AG04449 (cell line): Measurements from ENCODE around the gene WDFY3.

Experiments used
- CTCF ChIA-PET: fragments of 350-600 bp; formaldehyde crosslinking; extraction: SDS; loops from one replicate; lab custom pipeline; 2021; ENCODE audit warnings: antibody characterized with exemption; lab: Yijun Ruan, JAX
- POLR2A ChIA-PET: fragments of 400-600, 350-600 bp; formaldehyde crosslinking; extraction: SDS; loops from one replicate; lab custom pipeline; 2020; ENCODE audit warnings: antibody characterized with exemption, inconsistent platforms; lab: Yijun Ruan, JAX
- DNase-seq: peaks from one replicate; pipeline ENCODE4 v3.0.0-alpha.2; 2010; ENCODE audit warnings: low read depth, low spot score
- H3K4me3 ChIP-seq: 2 replicates; pipeline ENCODE4 v1.5.1; 2011; ENCODE audit warnings: low read depth, mild to moderate bottlenecking, control low read depth, low read length
- TF ChIP-seq, protein P1 (sequence below): IDR thresholded peaks from one replicate; pipeline ENCODE4 v1.5.1; 2011; ENCODE audit warnings: mild to moderate bottlenecking, moderate library complexity, low read length, control low read depth, inconsistent platforms; ENCODE audit not compliant: insufficient read depth; ENCODE audit errors: missing control alignments

The WDFY3 gene

DNA sequence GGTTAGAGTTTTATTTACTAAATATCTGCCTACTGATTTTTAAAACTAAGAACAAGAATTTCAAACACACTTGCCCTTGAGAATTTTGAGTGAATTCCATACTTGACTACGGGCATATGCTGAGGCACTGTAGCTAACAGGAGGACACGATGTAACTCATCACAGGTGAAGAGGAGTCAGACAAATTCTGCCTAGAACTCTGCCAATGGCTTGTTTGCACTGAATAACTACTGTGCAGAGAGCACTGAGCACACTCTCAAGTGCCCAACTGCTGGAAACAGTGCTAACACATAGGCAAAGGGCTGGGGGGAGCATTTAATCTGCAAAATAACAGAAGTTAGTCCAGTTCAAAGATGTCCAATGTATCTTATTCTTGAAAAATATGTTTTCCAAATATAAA lies 104.4 kb downstream of the WDFY3 start:
- POLR2A ChIA-PET: no interaction called here
- no peak overlapping the region for H3K4me3 ChIP-seq
- no peak for DNase-seq
- TF ChIP-seq, protein P1, sequence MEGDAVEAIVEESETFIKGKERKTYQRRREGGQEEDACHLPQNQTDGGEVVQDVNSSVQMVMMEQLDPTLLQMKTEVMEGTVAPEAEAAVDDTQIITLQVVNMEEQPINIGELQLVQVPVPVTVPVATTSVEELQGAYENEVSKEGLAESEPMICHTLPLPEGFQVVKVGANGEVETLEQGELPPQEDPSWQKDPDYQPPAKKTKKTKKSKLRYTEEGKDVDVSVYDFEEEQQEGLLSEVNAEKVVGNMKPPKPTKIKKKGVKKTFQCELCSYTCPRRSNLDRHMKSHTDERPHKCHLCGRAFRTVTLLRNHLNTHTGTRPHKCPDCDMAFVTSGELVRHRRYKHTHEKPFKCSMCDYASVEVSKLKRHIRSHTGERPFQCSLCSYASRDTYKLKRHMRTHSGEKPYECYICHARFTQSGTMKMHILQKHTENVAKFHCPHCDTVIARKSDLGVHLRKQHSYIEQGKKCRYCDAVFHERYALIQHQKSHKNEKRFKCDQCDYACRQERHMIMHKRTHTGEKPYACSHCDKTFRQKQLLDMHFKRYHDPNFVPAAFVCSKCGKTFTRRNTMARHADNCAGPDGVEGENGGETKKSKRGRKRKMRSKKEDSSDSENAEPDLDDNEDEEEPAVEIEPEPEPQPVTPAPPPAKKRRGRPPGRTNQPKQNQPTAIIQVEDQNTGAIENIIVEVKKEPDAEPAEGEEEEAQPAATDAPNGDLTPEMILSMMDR: no peak
- CTCF ChIA-PET: no interaction called here

DNA sequence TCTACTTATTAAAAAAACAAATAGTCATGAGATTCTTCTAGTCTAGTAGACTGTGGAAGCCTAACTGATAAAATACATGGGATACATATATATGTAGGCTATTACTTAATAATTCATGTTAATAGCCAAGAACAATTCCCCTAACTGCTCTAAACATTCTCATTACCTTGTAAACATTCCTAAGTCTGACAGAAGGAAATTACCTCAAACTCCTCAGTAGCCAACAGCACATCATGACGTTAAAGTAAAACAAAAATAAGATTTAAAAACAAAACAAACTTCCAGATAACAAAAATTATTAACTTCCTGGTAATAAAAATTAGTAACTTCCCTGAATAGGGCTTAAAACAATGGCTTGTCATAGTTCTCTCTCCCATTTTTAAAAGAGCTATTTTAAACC lies 109.2 kb downstream of the WDFY3 start:
- no peak for DNase-seq
- TF ChIP-seq, protein P1: no peak
- no peak overlapping the region for H3K4me3 ChIP-seq
- POLR2A ChIA-PET: no interaction called here
- CTCF ChIA-PET: interaction anchor here (0.9 kb wide), 1 partner anchor 9 kb away, joined by 3 read pairs; no protein-coding TSS in a partner anchor

DNA sequence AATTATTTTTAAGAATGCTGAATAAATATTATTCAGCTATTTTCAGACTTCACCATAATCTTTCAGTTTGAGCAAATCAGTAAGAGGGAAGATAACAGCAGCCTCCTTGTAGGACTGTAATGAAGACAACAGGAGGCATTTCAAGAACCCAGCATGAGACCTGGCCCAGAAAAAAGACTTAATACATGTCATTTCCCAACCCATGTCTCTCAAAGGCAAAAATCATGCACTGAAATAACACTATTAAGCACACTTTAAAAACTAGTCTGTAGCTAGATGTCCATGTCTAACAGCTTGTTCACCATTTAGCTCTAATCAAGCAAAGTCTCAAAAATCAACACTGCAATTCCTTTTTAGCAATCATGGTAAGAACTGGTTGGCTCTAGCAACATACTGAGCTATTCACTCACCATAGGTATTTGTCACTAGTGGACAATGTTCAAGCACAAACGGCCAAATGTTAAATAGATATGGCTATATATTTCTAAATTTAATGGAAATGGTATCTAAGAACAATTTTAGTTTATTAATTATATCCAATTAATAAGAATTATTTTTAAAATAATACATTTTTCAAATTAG lies 109.9 kb downstream of the WDFY3 start:
- TF ChIP-seq, protein P1: no peak
- no peak for DNase-seq
- CTCF ChIA-PET: interaction anchor here (1.3 kb wide), 1 partner anchor 20 kb away, joined by 3 read pairs; no protein-coding TSS in a partner anchor
- POLR2A ChIA-PET: no interaction called here
- no peak overlapping the region for H3K4me3 ChIP-seq

DNA sequence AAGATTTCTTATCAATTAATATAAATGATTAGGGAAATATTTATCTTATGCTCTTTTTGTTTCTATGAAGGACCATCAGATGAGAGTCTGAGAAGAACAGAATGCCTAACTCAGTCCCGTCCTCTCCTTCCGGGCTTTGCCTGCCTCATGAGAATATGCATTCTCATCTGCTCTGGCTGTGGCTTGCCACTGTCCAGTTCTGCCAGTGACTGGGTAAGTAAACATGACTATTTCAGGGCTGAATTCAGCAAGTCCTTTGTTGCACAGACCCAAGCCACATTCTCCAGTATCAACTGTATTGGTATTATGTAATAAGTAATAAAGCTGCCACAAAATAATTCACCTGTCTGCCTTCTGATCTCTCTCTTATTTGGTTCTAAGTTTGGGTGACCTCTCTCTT lies 110.7 kb downstream of the WDFY3 start:
- no peak overlapping the region for H3K4me3 ChIP-seq
- DNase-seq: no peak
- CTCF ChIA-PET: interaction anchor here (1.3 kb wide), 1 partner anchor 21 kb away, joined by 3 read pairs; no protein-coding TSS in a partner anchor
- TF ChIP-seq, protein P1: no peak
- POLR2A ChIA-PET: no interaction called here

DNA sequence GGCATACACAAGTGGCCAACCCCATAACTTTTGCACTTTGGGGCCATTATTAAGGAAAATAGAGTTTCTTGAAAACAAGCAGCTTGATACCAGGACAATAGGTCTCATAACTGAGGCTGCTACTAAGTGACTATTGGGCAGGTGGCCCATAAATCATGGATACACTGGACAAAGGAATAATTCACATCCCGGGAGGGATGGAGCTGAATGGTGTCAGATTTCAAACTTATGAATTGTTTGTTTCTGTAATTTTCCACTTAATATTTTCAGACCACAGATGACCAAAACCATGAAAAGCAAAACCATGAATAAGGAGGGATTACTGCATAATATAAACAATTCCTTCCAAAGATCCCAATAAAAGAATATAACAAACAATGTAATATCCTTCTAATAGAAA lies 114.4 kb downstream of the WDFY3 start:
- ChIA-PET POLR2A (no interaction called here), CTCF (no interaction called here)
- H3K4me3 ChIP-seq: no peak overlapping the region
- TF ChIP-seq, protein P1: no peak
- DNase-seq: no peak

DNA sequence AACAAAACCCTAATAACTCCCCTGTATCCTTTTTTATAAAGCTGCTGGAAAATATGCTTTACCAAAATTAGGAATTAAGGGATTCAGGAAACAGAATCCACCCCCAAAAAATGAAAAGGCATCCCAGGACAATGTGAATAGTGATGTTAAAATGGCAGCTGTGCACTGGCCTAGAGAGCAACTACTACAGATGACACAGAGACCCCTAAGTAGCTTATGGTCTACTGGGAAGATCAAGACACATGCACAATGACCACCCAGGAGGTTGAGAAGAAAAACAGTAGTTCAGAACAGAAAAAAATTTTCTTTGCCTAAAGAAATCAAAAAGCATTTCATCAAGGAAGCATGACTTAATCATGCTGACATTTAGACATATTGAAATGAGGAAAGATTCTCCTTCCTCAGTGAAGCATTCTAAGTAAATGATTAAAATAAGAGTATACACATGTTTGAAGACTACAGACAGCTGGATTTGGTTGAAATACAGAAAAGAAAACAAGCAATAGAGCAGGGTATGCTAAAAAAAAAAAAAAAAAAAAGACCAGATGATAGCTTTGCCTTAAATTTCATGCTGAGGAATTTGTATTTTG lies 117.3 kb downstream of the WDFY3 start:
- no peak overlapping the region for H3K4me3 ChIP-seq
- no peak for DNase-seq
- TF ChIP-seq, protein P1: no peak
- CTCF ChIA-PET: interaction anchor here (2.9 kb wide), 1 partner anchor 122 kb away, joined by 11 read pairs; no protein-coding TSS in a partner anchor
- POLR2A ChIA-PET: no interaction called here
